HL-60 (cell line): Measurements from ENCODE around the gene ZNF423.

Experiments used
- DNase-seq, 2 experiments: peaks; one replicate each; pipeline ENCODE4 v3.0.0-alpha.2; 2010 to 2020; ENCODE audit warnings: low read depth in 1 of 2, low spot score in 1 of 2
- H3K27ac ChIP-seq: fragments of 250-450 bp; sonication (Bioruptor Pico); replicated peaks from 2 replicates; pipeline ENCODE4 v1.5.1; 2020; ENCODE audit warnings: mild to moderate bottlenecking, moderate library complexity
- H3K27me3 ChIP-seq: fragments of 250-450 bp; sonication (Bioruptor Pico); 2 replicates; pipeline ENCODE4 v1.5.1; 2021; ENCODE audit warnings: mild to moderate bottlenecking, moderate library complexity; ENCODE audit not compliant: insufficient read depth, poor library complexity, severe bottlenecking
- H3K4me3 ChIP-seq: replicated peaks from 2 replicates; pipeline ENCODE4 v1.5.1; 2011; ENCODE audit warnings: mild to moderate bottlenecking, control low read depth, low read length; ENCODE audit not compliant: insufficient read depth
- GABPA ChIP-seq: IDR thresholded peaks from 2 replicates; pipeline ENCODE4 v1.6.1; 2012; ENCODE audit warnings: low read depth
- POLR2AphosphoS5 ChIP-seq: IDR thresholded peaks from 2 replicates; pipeline ENCODE4 v1.6.1; 2012; ENCODE audit warnings: low read depth
- SPI1 ChIP-seq: IDR thresholded peaks from 2 replicates; pipeline ENCODE4 v1.6.1; 2012; ENCODE audit warnings: low read depth, mild to moderate bottlenecking, borderline replicate concordance
- TF ChIP-seq, protein P1 (sequence below): IDR thresholded peaks from 2 replicates; pipeline ENCODE4 v1.6.1; 2012; ENCODE audit warnings: low read depth; ENCODE audit not compliant: insufficient replicate concordance
- TF ChIP-seq, protein P2 (sequence below): IDR thresholded peaks from one replicate; pipeline ENCODE4 v1.5.1; 2011; ENCODE audit warnings: low read length, control low read depth, inconsistent platforms; ENCODE audit not compliant: insufficient read depth

Gene ZNF423

DNA sequence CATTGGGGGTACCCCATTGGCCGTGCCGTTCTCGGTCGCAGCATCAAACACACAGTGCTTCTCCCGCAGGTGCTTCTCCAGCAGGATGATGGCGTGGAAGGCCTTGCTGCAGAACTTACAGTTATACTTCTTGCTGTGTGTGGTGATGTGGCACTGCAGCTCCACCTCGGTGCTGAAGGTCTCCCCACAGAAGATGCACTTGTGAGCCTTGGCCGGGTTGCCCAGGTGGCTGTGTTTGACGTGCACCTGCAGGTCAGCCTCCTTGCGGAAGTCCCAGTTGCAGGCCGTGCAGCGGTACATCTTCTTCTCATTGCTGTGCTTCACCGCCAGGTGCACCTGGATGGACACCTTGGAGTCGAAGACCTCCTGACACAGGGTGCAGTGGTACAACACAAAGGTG is 219.3 kb downstream of the ZNF423 start:
- no peak for DNase-seq
- Histone ChIP-seq H3K27ac (no peak overlapping the region), H3K27me3 (no peaks in the 10 kb centered on the region), H3K4me3 (no peak overlapping the region)
- TF ChIP-seq GABPA (no peak), SPI1 (no peak), POLR2AphosphoS5 (no peak)
- TF ChIP-seq, protein P1, sequence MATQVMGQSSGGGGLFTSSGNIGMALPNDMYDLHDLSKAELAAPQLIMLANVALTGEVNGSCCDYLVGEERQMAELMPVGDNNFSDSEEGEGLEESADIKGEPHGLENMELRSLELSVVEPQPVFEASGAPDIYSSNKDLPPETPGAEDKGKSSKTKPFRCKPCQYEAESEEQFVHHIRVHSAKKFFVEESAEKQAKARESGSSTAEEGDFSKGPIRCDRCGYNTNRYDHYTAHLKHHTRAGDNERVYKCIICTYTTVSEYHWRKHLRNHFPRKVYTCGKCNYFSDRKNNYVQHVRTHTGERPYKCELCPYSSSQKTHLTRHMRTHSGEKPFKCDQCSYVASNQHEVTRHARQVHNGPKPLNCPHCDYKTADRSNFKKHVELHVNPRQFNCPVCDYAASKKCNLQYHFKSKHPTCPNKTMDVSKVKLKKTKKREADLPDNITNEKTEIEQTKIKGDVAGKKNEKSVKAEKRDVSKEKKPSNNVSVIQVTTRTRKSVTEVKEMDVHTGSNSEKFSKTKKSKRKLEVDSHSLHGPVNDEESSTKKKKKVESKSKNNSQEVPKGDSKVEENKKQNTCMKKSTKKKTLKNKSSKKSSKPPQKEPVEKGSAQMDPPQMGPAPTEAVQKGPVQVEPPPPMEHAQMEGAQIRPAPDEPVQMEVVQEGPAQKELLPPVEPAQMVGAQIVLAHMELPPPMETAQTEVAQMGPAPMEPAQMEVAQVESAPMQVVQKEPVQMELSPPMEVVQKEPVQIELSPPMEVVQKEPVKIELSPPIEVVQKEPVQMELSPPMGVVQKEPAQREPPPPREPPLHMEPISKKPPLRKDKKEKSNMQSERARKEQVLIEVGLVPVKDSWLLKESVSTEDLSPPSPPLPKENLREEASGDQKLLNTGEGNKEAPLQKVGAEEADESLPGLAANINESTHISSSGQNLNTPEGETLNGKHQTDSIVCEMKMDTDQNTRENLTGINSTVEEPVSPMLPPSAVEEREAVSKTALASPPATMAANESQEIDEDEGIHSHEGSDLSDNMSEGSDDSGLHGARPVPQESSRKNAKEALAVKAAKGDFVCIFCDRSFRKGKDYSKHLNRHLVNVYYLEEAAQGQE, result no peak
- TF ChIP-seq, protein P2, sequence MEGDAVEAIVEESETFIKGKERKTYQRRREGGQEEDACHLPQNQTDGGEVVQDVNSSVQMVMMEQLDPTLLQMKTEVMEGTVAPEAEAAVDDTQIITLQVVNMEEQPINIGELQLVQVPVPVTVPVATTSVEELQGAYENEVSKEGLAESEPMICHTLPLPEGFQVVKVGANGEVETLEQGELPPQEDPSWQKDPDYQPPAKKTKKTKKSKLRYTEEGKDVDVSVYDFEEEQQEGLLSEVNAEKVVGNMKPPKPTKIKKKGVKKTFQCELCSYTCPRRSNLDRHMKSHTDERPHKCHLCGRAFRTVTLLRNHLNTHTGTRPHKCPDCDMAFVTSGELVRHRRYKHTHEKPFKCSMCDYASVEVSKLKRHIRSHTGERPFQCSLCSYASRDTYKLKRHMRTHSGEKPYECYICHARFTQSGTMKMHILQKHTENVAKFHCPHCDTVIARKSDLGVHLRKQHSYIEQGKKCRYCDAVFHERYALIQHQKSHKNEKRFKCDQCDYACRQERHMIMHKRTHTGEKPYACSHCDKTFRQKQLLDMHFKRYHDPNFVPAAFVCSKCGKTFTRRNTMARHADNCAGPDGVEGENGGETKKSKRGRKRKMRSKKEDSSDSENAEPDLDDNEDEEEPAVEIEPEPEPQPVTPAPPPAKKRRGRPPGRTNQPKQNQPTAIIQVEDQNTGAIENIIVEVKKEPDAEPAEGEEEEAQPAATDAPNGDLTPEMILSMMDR, result no peak

DNA sequence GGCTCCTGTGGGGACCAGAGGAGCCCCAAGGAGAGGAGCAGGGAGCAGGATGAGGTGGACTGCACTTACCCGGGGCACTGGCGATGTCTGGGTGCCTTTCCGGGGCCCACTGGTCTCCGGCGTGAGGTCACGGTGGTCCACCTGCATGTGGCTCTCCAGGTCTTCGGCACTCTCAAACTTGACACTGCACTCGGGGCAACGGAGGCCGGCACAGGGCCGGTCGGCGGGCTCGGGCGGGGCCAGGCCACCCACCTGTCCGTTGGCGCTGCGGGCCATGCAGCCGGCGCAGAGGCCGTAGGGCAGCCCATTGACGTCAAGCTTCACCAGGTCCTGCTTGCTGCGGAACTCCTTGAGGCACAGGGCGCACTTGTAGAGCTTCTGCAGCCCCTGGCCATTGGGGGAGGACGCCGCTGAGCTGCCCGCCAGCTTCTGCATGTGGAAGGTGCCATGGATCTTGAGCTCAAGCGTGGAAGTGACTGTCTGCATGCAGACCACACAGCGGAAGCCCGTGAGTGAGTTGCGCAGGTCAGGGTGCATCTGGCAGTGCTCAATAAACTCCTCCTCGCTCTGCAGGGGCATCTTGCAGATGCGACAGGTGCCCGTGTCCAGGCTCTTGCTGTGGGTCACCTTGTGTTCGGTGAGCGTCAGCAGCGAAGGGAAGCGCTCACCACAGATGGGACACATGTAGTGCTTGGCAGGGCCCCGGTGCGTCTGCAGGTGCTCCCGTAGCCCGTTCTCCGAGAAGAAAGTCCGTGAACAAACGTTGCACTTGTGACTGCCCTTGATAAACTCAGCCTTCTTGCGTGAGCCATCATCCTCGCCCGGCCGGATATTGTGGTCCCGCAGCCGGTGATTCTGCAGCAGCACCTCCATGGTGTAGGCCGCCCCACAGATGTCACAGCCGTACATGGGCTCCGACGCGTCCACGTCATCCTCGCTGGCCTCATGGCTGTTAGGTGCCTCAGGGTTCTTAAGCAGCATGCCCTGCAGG is 220.0 kb downstream of the ZNF423 start:
- Histone ChIP-seq H3K4me3 (no peak overlapping the region), H3K27ac (no peak overlapping the region), H3K27me3 (no peaks in the 10 kb centered on the region)
- TF ChIP-seq, protein P1, result no peak
- TF ChIP-seq SPI1, result no peak
- TF ChIP-seq, protein P2, result no peak
- no peak for TF ChIP-seq GABPA
- TF ChIP-seq POLR2AphosphoS5, result no peak
- no peak for DNase-seq

DNA sequence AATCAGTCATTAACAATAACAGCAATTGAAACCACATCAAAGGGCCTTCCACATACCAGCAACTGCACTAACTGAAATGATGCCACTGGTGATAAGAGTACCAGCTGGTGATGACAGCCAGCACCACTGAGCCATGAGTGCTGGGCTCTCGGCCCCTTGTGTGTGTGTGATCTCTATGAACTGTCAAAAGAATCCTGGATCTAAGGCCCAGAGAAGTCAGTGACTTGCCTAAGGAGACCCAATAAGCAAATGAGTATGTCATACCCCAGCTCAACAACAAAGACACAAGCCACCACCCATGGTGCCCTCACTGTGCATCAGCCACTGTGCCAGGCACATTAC is 220.9 kb downstream of the ZNF423 start:
- H3K27ac ChIP-seq, result no peak overlapping the region
- no peak for DNase-seq
- no peak overlapping the region for H3K4me3 ChIP-seq
- TF ChIP-seq, protein P2, result no peak
- no peak for TF ChIP-seq GABPA
- TF ChIP-seq SPI1, result no peak
- TF ChIP-seq POLR2AphosphoS5, result no peak
- TF ChIP-seq, protein P1, result no peak
- H3K27me3 ChIP-seq, result no peaks in the 10 kb centered on the region
